CD4-positive, alpha-beta T cell (primary cell): ENCODE data around the gene RET. TPM values are rescaled to one million over a fixed set of nuclear protein-coding genes. Genes with fewer than 3 reads are reported as not detected.
A peak's percentile ranks its signal among the peaks of the same experiment; 100 is the strongest.

Experiments used
- ATAC-seq: fragments of 200-7000 bp; cut with Tn5 transposase; one replicate; pipeline ENCODE4 v1.10.0; 2022; ENCODE audit warnings: mild to moderate bottlenecking; ENCODE audit not compliant: poor library complexity
- CTCF ChIA-PET: fragments of 350-600 bp; sonication (Branson Sonifier 250); formaldehyde crosslinking; loops from one replicate; lab custom pipeline; 2021; ENCODE audit warnings: antibody characterized with exemption, inconsistent platforms; lab: Charles Lee
- POLR2A ChIA-PET: fragments of 350-600 bp; sonication (Branson Sonifier 250); formaldehyde crosslinking; loops from one replicate; lab custom pipeline; 2021; ENCODE audit warnings: antibody characterized with exemption, inconsistent platforms; lab: Charles Lee
- DNase-seq, 14 experiments: peaks; one replicate each; pipeline ENCODE4 v3.0.0-alpha.2; 2013 to 2020; ENCODE audit warnings: mixed read lengths in 2 of 14
- H3K27ac ChIP-seq, 2 donors: one replicate each; pipeline versions ENCODE4 v1.5.1 to v1.7.0; 2013; ENCODE audit warnings: low read length in 2 of 2, low read depth in 1 of 2, mild to moderate bottlenecking in 1 of 2
- H3K27me3 ChIP-seq, 2 experiments: 1 replicate in 1 of 2; 2 replicates in 1 of 2; pipeline versions ENCODE4 v1.6.1 to v1.7.0; 2013; ENCODE audit warnings: low read length in 2 of 2, control low read depth in 1 of 2, mild to moderate bottlenecking in 1 of 2, moderate library complexity in 1 of 2; ENCODE audit not compliant: insufficient read depth in 2 of 2, control insufficient read depth in 1 of 2
- H3K36me3 ChIP-seq: one replicate; pipeline ENCODE4 v1.6.1; 2013; ENCODE audit warnings: low read length, control low read depth; ENCODE audit not compliant: insufficient read depth
- H3K4me1 ChIP-seq: one replicate; pipeline ENCODE4 v1.6.1; 2013; ENCODE audit warnings: low read length, control low read depth; ENCODE audit not compliant: insufficient read depth
- H3K4me3 ChIP-seq: one replicate; pipeline ENCODE4 v1.5.1; 2013; ENCODE audit warnings: mild to moderate bottlenecking, low read length, moderate library complexity
- H3K9me3 ChIP-seq, 2 experiments: 1 replicate in 1 of 2; 2 replicates in 1 of 2; pipeline versions ENCODE4 v1.6.1 to v1.7.0; 2013; ENCODE audit warnings: low read length in 2 of 2, mild to moderate bottlenecking in 2 of 2, control low read depth in 1 of 2, moderate library complexity in 1 of 2; ENCODE audit not compliant: control insufficient read depth in 1 of 2, insufficient read depth in 1 of 2
- H3K27ac Mint-ChIP-seq: one replicate; pipeline ENCODE4 v1.8.0; 2020; ENCODE audit warnings: mixed read lengths
- H3K27me3 Mint-ChIP-seq: one replicate; pipeline ENCODE4 v1.8.0; 2021; ENCODE audit warnings: mixed read lengths
- H3K36me3 Mint-ChIP-seq: one replicate; pipeline ENCODE4 v1.8.0; 2021; ENCODE audit warnings: low read depth, mixed read lengths
- H3K4me1 Mint-ChIP-seq: one replicate; pipeline ENCODE4 v1.8.0; 2021; ENCODE audit warnings: low read depth, mixed read lengths
- H3K4me3 Mint-ChIP-seq: one replicate; pipeline ENCODE4 v1.8.0; 2020; ENCODE audit warnings: mild to moderate bottlenecking, mixed read lengths
- H3K9me3 Mint-ChIP-seq: one replicate; pipeline ENCODE4 v1.8.0; 2020; ENCODE audit warnings: mixed read lengths
- intact Hi-C, 2 experiments: fragments of 100-400 bp; cut with DNase I in 1 of 2; cut with micrococcal nuclease in 1 of 2; formaldehyde crosslinking; loops; one replicate each; pipeline versions ENCODE4 v1.15.1 to v1.9.0; 2023 to 2025; cut with DNase I, micrococcal nuclease
- total RNA-seq, 174 experiments: library from RNA in 2 of 174; stranded (reverse) in 2 of 174; gene quantifications; one replicate each; pipeline ENCODE4 v1.2.3 and lab custom pipeline; 2021 to 2026
- TF ChIP-seq, protein P1 (sequence below): fragments of 200-600 bp; IDR thresholded peaks from one replicate; pipeline ENCODE4 v1.8.0; 2022; ENCODE audit warnings: antibody characterized with exemption, mild to moderate bottlenecking

RET gene
- total RNA-seq, 2 experiments from 2014 or later = not detected

DNA sequence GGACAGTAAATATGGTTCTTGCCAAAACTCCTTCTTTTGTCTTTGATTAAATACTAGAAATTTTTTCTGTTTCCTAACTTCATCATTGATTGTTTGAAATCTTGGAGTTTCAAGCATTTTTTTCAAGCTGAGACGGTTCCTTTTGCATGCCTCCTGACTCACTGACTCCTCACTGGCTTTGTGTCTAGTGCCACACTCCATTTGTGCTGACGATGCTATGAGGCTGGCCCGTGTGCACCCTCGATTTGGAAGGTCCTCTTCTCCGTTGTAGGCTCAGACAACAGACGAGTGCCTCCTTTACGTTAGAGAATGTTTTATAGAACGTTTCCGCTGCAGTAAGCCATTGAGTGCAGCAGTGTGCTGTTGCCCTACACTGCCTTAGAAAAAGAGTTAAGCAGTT lies 50.6 kb downstream of the RET start:
- intact Hi-C loops = no loop called here
- CTCF ChIA-PET = no interaction called here
- POLR2A ChIA-PET = no interaction called here
- Histone ChIP-seq H3K4me1 (peaks cover 29% of the 10 kb centered on the region), H3K36me3 (no peaks in the 10 kb centered on the region), H3K27ac (no peak overlapping the region), H3K9me3 (no peaks in the 10 kb centered on the region), H3K27me3 (no peaks in the 10 kb centered on the region), H3K4me3 (no peak overlapping the region)
- TF ChIP-seq, protein P1, sequence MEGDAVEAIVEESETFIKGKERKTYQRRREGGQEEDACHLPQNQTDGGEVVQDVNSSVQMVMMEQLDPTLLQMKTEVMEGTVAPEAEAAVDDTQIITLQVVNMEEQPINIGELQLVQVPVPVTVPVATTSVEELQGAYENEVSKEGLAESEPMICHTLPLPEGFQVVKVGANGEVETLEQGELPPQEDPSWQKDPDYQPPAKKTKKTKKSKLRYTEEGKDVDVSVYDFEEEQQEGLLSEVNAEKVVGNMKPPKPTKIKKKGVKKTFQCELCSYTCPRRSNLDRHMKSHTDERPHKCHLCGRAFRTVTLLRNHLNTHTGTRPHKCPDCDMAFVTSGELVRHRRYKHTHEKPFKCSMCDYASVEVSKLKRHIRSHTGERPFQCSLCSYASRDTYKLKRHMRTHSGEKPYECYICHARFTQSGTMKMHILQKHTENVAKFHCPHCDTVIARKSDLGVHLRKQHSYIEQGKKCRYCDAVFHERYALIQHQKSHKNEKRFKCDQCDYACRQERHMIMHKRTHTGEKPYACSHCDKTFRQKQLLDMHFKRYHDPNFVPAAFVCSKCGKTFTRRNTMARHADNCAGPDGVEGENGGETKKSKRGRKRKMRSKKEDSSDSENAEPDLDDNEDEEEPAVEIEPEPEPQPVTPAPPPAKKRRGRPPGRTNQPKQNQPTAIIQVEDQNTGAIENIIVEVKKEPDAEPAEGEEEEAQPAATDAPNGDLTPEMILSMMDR = no peak
- Mint-ChIP-seq H3K4me1 (peaks cover 4% of the 10 kb centered on the region), H3K27me3 (no peaks in the 10 kb centered on the region), H3K9me3 (no peaks in the 10 kb centered on the region), H3K27ac (no peak overlapping the region), H3K4me3 (no peak overlapping the region), H3K36me3 (no peaks in the 10 kb centered on the region)
- ATAC-seq = no peak
- DNase-seq = no peak

DNA sequence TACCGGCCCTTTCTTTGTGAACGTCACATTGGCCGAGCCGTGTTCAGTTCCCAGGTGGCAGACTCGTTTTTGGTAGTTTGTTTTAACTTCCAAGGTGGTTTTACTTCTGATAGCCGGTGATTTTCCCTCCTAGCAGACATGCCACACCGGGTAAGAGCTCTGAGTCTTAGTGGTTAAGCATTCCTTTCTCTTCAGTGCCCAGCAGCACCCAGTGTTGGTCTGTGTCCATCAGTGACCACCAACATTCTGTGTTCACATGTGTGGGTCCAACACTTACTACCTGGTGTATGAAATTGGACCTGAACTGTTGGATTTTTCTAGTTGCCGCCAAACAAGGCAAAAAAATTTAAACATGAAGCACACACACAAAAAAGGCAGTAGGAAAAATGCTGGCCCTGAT lies 51.5 kb downstream of the RET start:
- no peak for ATAC-seq
- Histone ChIP-seq H3K27me3 (no peaks in the 10 kb centered on the region), H3K36me3 (no peaks in the 10 kb centered on the region), H3K27ac (no peak overlapping the region), H3K9me3 (no peaks in the 10 kb centered on the region), H3K4me1 (peaks cover 28% of the 10 kb centered on the region), H3K4me3 (no peak overlapping the region)
- Mint-ChIP-seq H3K4me3 (no peak overlapping the region), H3K36me3 (no peaks in the 10 kb centered on the region), H3K9me3 (no peaks in the 10 kb centered on the region), H3K27ac (no peak overlapping the region), H3K27me3 (no peaks in the 10 kb centered on the region), H3K4me1 (peaks cover 4% of the 10 kb centered on the region)
- TF ChIP-seq, protein P1 = no peak
- intact Hi-C loops = no loop called here
- ChIA-PET CTCF (no interaction called here), POLR2A (no interaction called here)
- DNase-seq = no peak

DNA sequence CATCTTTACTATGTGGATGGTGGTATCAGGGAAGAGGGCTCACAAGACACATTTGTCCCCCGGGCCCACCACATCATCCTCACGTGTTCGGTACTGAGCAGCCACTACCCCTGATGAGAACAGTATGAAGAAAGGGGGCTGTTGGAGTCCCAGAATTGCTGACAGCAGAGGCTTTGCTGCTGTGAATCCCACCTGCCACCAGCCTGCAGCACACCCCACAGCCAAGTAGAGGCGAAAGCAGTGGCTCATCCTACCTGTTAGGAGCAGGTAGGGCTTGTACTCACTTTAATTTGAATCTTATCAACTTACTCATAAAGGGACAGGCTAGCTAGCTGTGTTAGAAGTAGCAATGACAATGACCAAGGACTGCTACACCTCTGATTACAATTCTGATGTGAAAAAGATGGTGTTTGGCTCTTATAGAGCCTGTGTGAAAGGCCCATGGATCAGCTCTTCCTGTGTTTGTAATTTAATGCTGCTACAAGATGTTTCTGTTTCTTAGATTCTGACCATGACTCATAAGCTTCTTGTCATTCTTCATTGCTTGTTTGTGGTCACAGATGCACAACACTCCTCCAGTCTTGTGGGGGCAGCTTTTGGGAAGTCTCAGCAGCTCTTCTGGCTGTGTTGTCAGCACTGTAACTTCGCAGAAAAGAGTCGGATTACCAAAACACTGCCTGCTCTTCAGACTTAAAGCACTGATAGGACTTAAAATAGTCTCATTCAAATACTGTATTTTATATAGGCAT lies 52.3 kb downstream of the RET start:
- peaks cover 26% of the 10 kb centered on the region for H3K4me1 ChIP-seq
- DNase-seq (peak in 4 of 14 experiments; percentile 21 to 61 (median 45)), ATAC-seq (no peak)
- POLR2A ChIA-PET = interaction anchor here (1.1 kb wide), 1 partner anchor 10 kb away, joined by 4 read pairs; no protein-coding TSS in a partner anchor
- H3K27ac Mint-ChIP-seq = no peak overlapping the region
- no peaks in the 10 kb centered on the region for H3K9me3 Mint-ChIP-seq
- H3K4me1 Mint-ChIP-seq = peaks cover 4% of the 10 kb centered on the region
- no peaks in the 10 kb centered on the region for H3K27me3 ChIP-seq
- H3K4me3 ChIP-seq = no peak overlapping the region
- H3K27me3 Mint-ChIP-seq = no peaks in the 10 kb centered on the region
- no peaks in the 10 kb centered on the region for H3K9me3 ChIP-seq
- TF ChIP-seq, protein P1 = no peak
- no peak overlapping the region for H3K4me3 Mint-ChIP-seq
- no peak overlapping the region for H3K27ac ChIP-seq
- H3K36me3 ChIP-seq = no peaks in the 10 kb centered on the region
- H3K36me3 Mint-ChIP-seq = no peaks in the 10 kb centered on the region
- CTCF ChIA-PET = no interaction called here
- intact Hi-C loops = no loop called here
